DMS153 (cell line): ENCODE measurements around the gene MEX3D.
"Not testable (repeated sequence)": the region's sequence is repeated elsewhere in the genome, so short reads cannot be mapped to it uniquely, and the experiment has no call there.

Experiments
- DNase-seq: peaks from one replicate; lab custom pipeline; 2025; lab: John Stamatoyannopoulos, UW

The MEX3D gene

GRCh38 chr19:1571358-1571757 lies 3.2 kb upstream of the MEX3D start:
- DNase-seq, result no peak

- no peak for DNase-seq
Measured at GRCh38 chr19:1570836-1571235, 2.7 kb upstream of the MEX3D start.

- DNase-seq, result no peak
Measured at GRCh38 chr19:1569997-1570396, 1.9 kb upstream of the MEX3D start.

- no peak for DNase-seq
Measured at GRCh38 chr19:1567848-1568227, 287 bp downstream of the MEX3D start.

- no peak for DNase-seq
Measured at GRCh38 chr19:1567116-1567847, 843 bp downstream of the MEX3D start.

- DNase-seq, result no peak
Measured at GRCh38 chr19:1566392-1567115, 1.6 kb downstream of the MEX3D start.

GRCh38 chr19:1563251-1563650 lies 4.9 kb downstream of the MEX3D start:
- no peak for DNase-seq

GRCh38 chr19:1561236-1561842 lies 6.8 kb downstream of the MEX3D start:
- DNase-seq, result no peak

- DNase-seq, result no peak
Measured at GRCh38 chr19:1560286-1560882, 7.7 kb downstream of the MEX3D start.

GRCh38 chr19:1558552-1558951 lies 9.6 kb downstream of the MEX3D start:
- DNase-seq, result no peak

GRCh38 chr19:1556390-1557070 lies 11.6 kb downstream of the MEX3D start:
- no peak for DNase-seq

- no peak for DNase-seq
Measured at GRCh38 chr19:1555487-1556389, 12.4 kb downstream of the MEX3D start.

GRCh38 chr19:1554968-1555367 lies 13.2 kb downstream of the MEX3D start:
- DNase-seq, result no peak

GRCh38 chr19:1553415-1553814 lies 14.7 kb downstream of the MEX3D start:
- no peak for DNase-seq

GRCh38 chr19:1551068-1552040 lies 16.8 kb downstream of the MEX3D start:
- no peak for DNase-seq

GRCh38 chr19:1549332-1549945 lies 18.7 kb downstream of the MEX3D start:
- no peak for DNase-seq

- no peak for DNase-seq
Measured at GRCh38 chr19:1540365-1540925, 27.7 kb downstream of the MEX3D start.

- DNase-seq, result not testable (repeated sequence)
Measured at GRCh38 chr19:1539749-1540148, 28.4 kb downstream of the MEX3D start.

GRCh38 chr19:1538978-1539377 lies 29.1 kb downstream of the MEX3D start:
- no peak for DNase-seq
